Iris pigment epithelial cell (primary cell): ENCODE measurements around the gene FAM83C.

Experiments
- DNase-seq: peaks from one replicate; pipeline ENCODE4 v3.0.0-alpha.2; 2011; ENCODE audit warnings: low read depth

FAM83C gene

GRCh38 chr20:35299780-35300179, 7.6 kb upstream of the FAM83C start:
- DNase-seq = no peak

GRCh38 chr20:35298264-35298663, 6.0 kb upstream of the FAM83C start:
- DNase-seq = no peak

GRCh38 chr20:35297740-35298139, 5.5 kb upstream of the FAM83C start:
- DNase-seq = no peak

- no peak for DNase-seq
Observed at GRCh38 chr20:35297155-35297554, 4.9 kb upstream of the FAM83C start.

GRCh38 chr20:35296101-35296554, 3.9 kb upstream of the FAM83C start:
- no peak for DNase-seq

- no peak for DNase-seq
Observed at GRCh38 chr20:35295674-35296073, 3.4 kb upstream of the FAM83C start.

GRCh38 chr20:35295058-35295457, 2.8 kb upstream of the FAM83C start:
- DNase-seq = no peak

- no peak for DNase-seq
Observed at GRCh38 chr20:35294293-35294685, 2.1 kb upstream of the FAM83C start.

- DNase-seq = no peak
Observed at GRCh38 chr20:35293303-35294292, 1.4 kb upstream of the FAM83C start.

GRCh38 chr20:35292504-35293285, 470 bp upstream of the FAM83C start:
- no peak for DNase-seq

- DNase-seq = no peak
Observed at GRCh38 chr20:35290887-35291417, 1.3 kb downstream of the FAM83C start.

- DNase-seq = no peak
Observed at GRCh38 chr20:35290186-35290886, 1.9 kb downstream of the FAM83C start.

- DNase-seq = no peak
Observed at GRCh38 chr20:35288325-35289060, 3.7 kb downstream of the FAM83C start.

- DNase-seq = no peak
Observed at GRCh38 chr20:35287509-35288324, 4.5 kb downstream of the FAM83C start.

GRCh38 chr20:35286899-35287508, 5.2 kb downstream of the FAM83C start:
- no peak for DNase-seq

GRCh38 chr20:35286077-35286898, 5.9 kb downstream of the FAM83C start:
- no peak for DNase-seq

- no peak for DNase-seq
Observed at GRCh38 chr20:35285806-35286076, 6.5 kb downstream of the FAM83C start.

- no peak for DNase-seq
Observed at GRCh38 chr20:35284992-35285805, 7.0 kb downstream of the FAM83C start.
